NCI-H510A (cell line): ENCODE data around the gene PCDHA10.

Source experiments
- DNase-seq: peaks from one replicate; lab custom pipeline; 2025; lab: John Stamatoyannopoulos, UW

The PCDHA10 gene

DNA sequence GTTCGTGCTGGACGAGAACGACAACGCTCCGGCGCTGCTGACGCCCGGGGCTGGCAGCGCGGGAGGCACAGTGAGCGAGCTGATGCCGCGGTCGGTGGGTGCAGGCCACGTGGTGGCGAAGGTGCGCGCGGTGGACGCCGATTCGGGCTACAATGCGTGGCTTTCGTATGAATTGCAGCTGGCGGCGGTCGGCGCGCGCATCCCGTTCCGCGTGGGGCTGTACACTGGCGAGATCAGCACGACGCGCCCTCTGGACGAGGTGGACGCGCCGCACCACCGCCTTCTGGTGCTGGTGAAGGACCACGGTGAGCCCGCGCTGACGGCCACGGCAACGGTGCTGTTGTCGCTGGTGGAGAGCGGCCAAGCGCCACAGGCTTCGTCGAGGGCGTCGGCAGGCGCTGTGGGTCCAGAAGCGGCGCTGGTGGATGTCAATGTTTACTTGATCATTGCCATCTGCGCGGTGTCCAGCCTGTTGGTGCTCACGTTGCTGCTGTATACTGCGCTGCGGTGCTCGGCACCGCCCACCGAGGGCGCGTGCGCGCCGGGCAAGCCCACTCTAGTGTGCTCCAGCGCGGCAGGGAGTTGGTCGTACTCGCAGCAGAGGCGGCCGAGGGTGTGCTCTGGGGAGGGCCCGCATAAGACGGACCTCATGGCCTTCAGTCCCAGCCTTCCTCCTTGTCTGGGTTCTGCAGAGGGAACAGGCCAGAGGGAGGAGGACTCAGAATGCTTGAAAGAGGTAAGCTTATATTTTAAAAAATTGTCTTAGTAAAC is 28.4 kb downstream of the PCDHA10 start:
- no peak for DNase-seq

DNA sequence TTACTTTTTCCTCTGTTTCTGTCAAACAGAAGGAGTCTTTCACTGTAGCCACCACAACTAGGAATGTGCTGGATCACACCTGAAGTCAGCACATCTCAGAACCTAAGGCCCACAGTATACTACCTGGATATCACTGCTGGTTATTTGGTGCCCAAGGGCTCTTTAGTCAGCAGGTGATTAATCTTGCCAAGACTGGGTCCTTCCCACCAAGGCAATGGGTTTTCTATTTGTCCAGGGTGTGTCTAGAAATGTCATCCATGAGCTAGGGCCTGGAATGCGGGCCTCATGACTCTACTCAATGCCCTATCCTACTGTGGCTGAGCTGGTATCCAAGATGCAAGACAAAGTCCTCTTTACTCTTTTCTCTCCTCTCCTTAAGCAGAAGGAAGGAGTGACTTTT is 60.6 kb downstream of the PCDHA10 start:
- no peak for DNase-seq
